IgD-negative memory B cell (primary cell): ENCODE measurements around the gene IL6ST. TPM values are rescaled to one million over a fixed set of nuclear protein-coding genes. Genes with fewer than 3 reads are reported as not detected.
A peak's percentile ranks its signal among the peaks of the same experiment; 100 is the strongest.
"Not testable (repeated sequence)": the region's sequence is repeated elsewhere in the genome, so short reads cannot be mapped to it uniquely, and the experiment has no call there.

Source experiments
- H3K27ac Mint-ChIP-seq, 3 donors: one replicate each; pipeline ENCODE4 v1.8.0; 2020 to 2022; ENCODE audit warnings: mild to moderate bottlenecking in 3 of 3, mixed read lengths in 3 of 3, moderate library complexity in 1 of 3
- H3K27me3 Mint-ChIP-seq: one replicate; pipeline ENCODE4 v1.8.0; 2021; ENCODE audit warnings: mixed read lengths
- H3K36me3 Mint-ChIP-seq: one replicate; pipeline ENCODE4 v1.8.0; 2020; ENCODE audit warnings: mild to moderate bottlenecking, mixed read lengths
- H3K4me1 Mint-ChIP-seq, 3 donors: one replicate each; pipeline ENCODE4 v1.8.0; 2020 to 2022; ENCODE audit warnings: mixed read lengths in 3 of 3, mild to moderate bottlenecking in 1 of 3
- H3K4me3 Mint-ChIP-seq, 4 donors: one replicate each; pipeline ENCODE4 v1.8.0; 2020 to 2022; ENCODE audit warnings: mild to moderate bottlenecking in 4 of 4, mixed read lengths in 4 of 4, moderate library complexity in 3 of 4
- H3K9me3 Mint-ChIP-seq, 3 donors: one replicate each; pipeline ENCODE4 v1.8.0; 2020 to 2021; ENCODE audit warnings: mixed read lengths in 3 of 3, mild to moderate bottlenecking in 1 of 3
- polyA plus RNA-seq: library from polyadenylated mRNA; unstranded; fragments of 300-500 nt; fragmentation: Illumina TruSeq; gene quantifications from one replicate; pipeline ENCODE4 v1.2.3, GENCODE V29; 2021

Gene IL6ST
- polyA plus RNA-seq, 1 donor from 2014 or later, result 4.9 TPM

DNA sequence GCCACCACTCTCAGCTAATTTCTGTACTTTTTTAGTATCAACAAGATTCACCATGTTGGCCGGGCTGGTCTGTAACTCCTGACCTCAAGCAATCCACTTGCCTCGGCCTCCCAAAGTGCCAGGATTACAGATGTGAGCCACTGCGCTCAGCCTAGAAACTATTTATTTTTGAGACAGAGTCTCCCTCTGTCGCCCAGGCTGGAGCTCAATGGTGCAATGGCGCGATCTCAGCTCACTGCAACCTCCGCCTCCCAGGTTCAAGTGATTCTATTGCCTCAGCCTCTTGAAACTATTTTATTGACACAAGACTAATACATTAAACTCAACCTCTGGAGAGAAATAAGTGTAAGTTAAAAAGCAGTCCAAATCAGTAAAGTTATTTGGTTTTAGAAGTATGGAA lies 34.0 kb downstream of the IL6ST start:
- Mint-ChIP-seq H3K9me3 (no peaks in the 10 kb centered on the region), H3K4me1 (no peaks in the 10 kb centered on the region), H3K27ac (no peak overlapping the region), H3K4me3 (no peak overlapping the region), H3K27me3 (no peaks in the 10 kb centered on the region), H3K36me3 (peaks cover 2% of the 10 kb centered on the region)

DNA sequence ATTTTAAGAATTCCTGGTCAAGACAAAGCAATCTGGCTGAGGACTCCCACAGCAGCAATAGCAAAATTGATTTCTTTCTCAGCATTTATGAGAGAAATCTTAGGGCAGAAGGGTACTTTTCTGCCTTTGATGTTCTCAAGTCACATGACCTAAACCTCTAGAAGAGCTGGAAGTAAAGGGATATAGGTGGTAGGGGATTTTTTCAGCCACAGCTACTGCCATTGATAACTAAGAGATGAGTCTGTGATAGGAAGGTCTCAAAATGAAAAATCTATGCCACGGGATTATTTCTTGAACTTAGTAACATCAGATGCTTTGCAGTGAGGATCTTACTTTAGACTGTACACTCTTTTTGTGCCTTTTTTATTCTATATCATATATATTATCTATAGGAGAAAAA lies 35.6 kb downstream of the IL6ST start:
- Mint-ChIP-seq H3K9me3 (no peaks in the 10 kb centered on the region), H3K4me3 (no peak overlapping the region), H3K4me1 (no peaks in the 10 kb centered on the region), H3K27me3 (no peaks in the 10 kb centered on the region), H3K27ac (no peak overlapping the region), H3K36me3 (peaks cover 8% of the 10 kb centered on the region)

DNA sequence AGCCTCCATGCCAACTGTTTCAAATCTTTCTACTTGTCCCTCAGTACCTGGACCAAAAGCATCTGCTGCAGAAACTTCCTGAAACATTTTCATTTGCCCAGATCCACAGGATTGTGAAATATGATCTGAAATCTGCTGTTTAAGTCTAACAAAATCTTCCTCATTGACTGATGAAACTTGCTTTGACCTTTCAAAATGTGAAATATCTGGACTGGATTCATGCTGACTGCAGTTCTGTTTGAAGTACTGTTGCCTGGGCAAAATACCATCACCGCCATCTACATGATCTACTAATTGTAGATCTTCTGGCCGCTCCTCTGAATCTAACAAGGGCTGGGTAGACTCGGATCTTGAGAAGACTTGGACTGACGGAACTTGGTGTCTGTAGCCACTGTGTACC lies 53.6 kb downstream of the IL6ST start:
- H3K4me1 Mint-ChIP-seq, H3K9me3 Mint-ChIP-seq, H3K36me3 Mint-ChIP-seq, H3K27me3 Mint-ChIP-seq, H3K27ac Mint-ChIP-seq, H3K4me3 Mint-ChIP-seq: not testable (repeated sequence)

DNA sequence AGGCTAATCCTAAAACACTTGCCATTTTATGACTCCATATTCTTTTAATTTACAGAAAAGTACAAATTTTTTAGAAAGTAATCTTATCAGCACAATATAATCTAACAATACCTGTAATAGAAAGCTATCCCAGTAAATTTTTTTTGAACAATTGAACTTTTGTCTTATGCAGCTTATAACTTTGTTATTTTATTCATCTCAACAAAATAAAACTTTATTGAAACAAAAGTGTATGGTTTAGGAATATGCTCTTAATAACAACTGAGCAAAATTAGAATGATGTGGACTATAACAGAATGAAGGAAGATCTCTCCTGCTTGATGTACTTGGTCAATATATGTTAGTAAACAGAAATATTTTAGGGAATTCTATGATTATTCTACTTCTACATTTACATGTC lies 57.2 kb downstream of the IL6ST start:
- not testable (repeated sequence) for H3K27ac Mint-ChIP-seq

DNA sequence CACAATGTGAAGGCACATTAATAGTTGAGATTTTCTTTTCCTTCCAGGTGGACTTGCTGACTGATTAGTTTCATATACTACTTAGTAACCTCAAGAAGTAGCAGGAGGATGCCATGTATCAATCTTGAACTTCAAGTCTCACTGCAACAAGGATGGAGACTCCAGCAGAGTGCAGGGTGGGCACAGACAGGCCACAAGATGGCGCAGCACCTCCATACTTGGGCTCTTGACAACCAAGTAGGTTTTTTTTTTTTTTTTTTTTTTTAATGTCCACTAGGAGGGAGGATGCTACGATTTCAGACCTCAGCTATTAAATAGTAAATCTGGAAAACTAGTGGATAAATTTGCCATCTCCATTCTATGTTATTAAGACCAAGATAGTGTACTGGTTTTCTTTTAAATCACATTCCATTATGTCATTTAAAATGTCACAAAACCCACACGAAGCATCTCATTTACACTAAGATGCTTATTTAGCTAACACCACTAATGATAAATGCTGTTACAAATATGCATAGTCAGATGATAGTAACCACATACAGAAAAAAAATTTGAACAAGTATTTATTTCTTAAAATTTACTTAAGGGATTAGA lies 58.6 kb downstream of the IL6ST start:
- H3K4me3 Mint-ChIP-seq, result no peak overlapping the region
- H3K36me3 Mint-ChIP-seq, result peaks cover 1% of the 10 kb centered on the region
- no peak overlapping the region for H3K27ac Mint-ChIP-seq
- no peaks in the 10 kb centered on the region for H3K27me3 Mint-ChIP-seq
- H3K9me3 Mint-ChIP-seq, result no peaks in the 10 kb centered on the region
- H3K4me1 Mint-ChIP-seq, result no peaks in the 10 kb centered on the region

More for the DNA sequence above, 57.2 kb downstream of the IL6ST start:
- not testable (repeated sequence) for H3K9me3 Mint-ChIP-seq, H3K4me3 Mint-ChIP-seq, H3K36me3 Mint-ChIP-seq, H3K4me1 Mint-ChIP-seq, H3K27me3 Mint-ChIP-seq

DNA sequence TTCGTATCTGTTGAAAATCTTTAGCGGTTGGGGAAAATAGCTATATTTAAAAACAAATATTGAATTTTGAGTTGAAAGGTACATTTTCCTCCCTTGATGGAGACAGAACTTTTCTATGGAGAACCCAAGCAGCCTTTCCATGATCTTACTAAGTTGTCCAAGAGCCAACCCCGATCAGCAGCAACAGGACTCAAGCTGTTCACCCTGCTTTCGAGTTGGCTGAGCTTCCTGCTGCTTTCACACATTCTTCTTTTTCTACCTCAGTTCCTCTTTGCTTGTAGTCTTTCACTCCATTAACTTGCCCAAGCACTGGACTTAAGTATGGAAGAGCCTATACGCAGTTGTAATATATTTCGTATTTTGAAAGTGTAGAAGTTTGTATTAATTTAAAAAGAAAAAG lies 59.4 kb downstream of the IL6ST start:
- Mint-ChIP-seq H3K4me3 (no peak overlapping the region), H3K36me3 (peaks cover 1% of the 10 kb centered on the region), H3K9me3 (no peaks in the 10 kb centered on the region), H3K4me1 (no peaks in the 10 kb centered on the region), H3K27me3 (peaks cover 3% of the 10 kb centered on the region), H3K27ac (no peak overlapping the region)

DNA sequence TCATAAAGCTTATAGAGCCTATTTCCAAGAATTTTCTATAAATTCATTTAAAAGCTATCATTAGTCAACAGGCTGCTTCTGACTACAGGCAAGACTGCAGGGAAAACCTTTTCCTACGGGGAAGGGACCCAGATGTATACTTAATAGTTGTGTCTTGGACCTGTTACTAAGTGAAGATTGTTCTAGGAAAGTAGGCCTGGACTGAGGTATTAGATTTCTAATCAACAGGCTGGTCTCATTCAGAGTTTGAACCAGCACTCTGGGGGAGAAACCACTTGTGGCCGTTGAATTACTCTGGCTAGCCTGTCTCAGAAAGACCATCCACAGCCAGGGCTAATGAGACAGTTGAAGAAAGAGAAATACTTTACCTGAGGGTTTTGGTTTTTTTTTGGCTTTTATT lies 60.0 kb downstream of the IL6ST start:
- Mint-ChIP-seq H3K27ac (no peak overlapping the region), H3K4me3 (no peak overlapping the region), H3K36me3 (peaks cover 1% of the 10 kb centered on the region), H3K27me3 (peaks cover 3% of the 10 kb centered on the region), H3K9me3 (no peaks in the 10 kb centered on the region), H3K4me1 (no peaks in the 10 kb centered on the region)

DNA sequence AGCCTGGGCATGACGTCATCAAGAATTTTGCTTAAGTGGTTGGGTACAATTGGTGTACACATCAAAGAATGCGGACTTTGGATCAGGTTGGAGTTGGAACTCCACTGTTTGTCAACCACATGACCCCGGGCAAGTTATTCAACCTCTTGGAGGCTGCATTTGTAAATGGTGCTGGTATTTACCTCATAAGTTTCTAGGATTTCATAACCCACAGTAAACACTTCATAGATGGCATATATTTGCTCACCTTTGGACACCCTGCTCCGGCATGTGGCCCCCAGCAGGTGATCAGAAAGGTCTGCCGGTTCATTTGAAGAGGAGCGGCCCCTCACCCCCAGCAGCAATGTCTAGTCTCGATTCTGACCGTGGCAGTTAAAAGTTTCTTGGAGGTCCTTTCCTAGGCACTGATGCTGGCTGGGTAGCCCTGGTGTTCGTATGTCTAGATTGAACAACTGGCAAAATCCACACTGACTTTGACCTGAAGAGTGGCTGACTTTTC lies 60.6 kb downstream of the IL6ST start:
- Mint-ChIP-seq H3K9me3 (no peaks in the 10 kb centered on the region), H3K27ac (no peak overlapping the region), H3K4me1 (no peaks in the 10 kb centered on the region), H3K36me3 (peaks cover 1% of the 10 kb centered on the region), H3K27me3 (peaks cover 3% of the 10 kb centered on the region), H3K4me3 (no peak overlapping the region)

DNA sequence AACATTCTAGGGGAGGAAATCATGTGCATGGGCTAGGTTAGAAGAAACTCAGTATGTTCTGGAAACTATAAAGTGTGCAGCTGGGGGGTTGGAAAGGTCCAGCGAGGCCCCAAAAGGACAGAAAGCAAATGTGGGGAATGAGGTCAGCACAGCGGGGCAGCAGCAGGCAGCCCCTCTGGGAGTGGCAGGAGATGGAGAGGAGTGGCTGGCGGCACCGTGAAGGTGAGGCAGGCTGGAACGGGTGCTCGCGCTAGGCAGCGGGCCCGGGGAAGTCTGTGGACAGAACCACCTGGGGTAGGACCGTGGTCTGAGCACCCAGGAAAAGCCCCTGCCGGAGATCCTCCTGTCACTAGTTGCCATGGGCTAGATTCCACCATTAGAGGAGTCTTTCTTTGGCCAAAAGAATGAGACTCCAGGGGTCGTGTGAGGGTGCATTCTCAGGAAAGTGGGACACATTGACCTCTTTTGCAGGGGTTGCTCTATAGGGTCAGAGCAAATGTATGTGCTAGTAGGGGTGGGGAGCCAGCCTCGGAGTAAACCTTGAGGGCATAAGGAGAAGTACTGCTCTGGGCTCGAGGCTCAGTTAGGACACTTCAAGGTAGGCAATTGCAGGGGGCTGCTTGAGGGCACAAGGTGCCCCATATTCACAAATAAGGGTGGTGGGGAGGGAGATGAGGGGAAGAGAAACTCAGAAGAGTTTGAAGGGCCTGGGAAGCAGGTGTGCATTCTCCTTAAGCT lies 61.2 kb downstream of the IL6ST start:
- Mint-ChIP-seq H3K4me1 (no peaks in the 10 kb centered on the region), H3K36me3 (peaks cover 1% of the 10 kb centered on the region), H3K27ac (peak overlapping the region in 1 of 3 donors; percentile 68), H3K4me3 (no peak overlapping the region), H3K27me3 (peaks cover 3% of the 10 kb centered on the region), H3K9me3 (no peaks in the 10 kb centered on the region)

DNA sequence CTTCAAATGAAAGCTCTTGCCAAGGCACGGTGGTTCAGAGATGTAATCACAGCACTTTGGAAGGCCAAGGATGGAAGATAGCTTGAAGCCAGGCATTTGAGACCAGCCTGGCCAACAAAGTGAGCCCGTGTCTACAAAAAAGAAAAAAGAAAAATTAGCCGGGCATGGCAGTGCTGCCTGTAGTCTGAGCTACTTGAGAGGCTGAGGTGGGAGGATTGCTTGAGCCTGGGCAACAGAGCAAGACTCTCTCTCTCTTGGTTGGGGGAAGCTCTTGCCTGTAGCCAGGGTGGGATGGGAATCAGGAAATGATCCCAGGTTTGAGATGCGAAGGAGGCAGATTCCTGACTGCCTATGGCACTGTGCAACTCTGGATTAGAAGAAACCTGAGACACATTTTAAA lies 62.1 kb downstream of the IL6ST start:
- no peak overlapping the region for H3K27ac Mint-ChIP-seq
- H3K4me3 Mint-ChIP-seq, result no peak overlapping the region
- H3K27me3 Mint-ChIP-seq, result peaks cover 3% of the 10 kb centered on the region
- no peaks in the 10 kb centered on the region for H3K36me3 Mint-ChIP-seq
- no peaks in the 10 kb centered on the region for H3K9me3 Mint-ChIP-seq
- H3K4me1 Mint-ChIP-seq, result no peaks in the 10 kb centered on the region

DNA sequence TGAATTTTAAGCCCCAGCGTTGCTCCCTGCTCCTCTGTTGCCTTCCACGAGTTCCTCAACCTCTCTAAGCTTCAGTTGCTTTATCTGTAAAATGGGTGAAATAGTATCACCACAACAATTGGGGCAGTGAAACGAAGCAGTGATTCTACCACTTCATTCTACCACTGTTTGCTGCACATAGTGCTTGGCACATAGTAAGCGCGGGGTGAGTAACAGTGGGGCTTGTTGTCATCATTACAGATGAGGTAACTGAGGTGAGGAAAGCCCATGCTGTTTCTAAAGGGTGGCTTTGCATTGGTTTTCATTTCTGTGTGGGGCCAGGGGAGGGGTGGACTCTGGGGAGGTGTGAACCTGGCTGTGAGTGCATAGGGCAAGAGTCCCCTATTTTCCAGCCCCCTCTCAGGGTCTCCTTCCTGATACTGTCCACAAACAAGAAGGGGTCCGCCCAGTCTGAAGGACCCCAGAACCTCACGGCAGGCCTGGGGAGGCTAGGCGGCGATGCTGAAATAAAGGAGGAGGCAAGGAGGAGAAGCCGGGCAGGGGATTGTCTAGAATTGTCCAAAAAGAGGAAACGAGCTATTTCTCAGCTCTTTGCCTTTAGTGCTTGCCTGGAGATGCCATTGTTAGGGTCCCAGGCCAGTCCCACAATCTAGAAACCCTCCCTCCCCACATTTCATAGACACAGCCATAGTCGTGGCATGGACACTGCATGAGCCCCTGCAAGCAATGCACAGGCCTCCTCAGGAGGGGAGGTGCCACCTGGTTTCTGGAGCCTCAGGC lies 65.6 kb downstream of the IL6ST start:
- no peak overlapping the region for H3K27ac Mint-ChIP-seq
- no peaks in the 10 kb centered on the region for H3K36me3 Mint-ChIP-seq
- H3K27me3 Mint-ChIP-seq, result peaks cover 6% of the 10 kb centered on the region
- H3K4me3 Mint-ChIP-seq, result no peak overlapping the region
- no peaks in the 10 kb centered on the region for H3K4me1 Mint-ChIP-seq
- H3K9me3 Mint-ChIP-seq, result no peaks in the 10 kb centered on the region

DNA sequence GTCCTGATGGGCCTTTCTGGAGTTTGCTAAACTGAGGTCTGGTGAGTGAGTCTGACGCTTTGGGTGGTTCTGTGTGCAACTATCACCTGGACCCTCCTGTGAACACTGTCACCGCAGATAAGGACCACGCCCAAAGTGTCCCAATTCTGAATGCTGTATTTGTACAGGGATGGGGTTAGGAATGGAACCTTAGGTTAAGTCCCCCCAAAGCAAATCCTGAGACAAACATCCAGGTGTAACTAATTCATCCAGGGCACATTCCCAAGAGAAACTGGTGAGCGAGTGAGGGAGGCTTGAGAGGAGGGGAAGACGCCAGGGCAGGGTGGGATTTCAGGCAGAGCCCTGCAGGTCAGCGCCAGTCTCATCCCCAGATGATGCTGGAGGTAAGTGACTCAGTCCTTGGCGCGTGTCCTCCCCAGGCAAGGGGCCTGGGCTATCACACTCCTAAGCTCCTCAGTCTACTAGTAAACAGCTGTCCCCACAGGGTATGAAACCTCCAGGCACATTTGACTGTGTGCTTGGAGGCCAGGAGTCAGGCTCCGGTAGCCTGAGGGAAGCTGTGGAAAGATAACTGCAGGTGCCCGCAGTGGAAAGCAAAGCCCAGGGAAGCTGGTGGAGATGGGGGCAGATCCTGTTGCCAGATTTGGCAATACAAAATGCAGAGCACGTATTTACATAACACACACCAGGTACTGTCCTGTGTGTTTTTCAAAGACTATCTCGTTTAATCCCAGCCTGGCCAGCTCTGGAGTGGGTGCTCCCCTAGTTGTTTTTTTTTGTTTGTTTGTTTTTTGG lies 66.7 kb downstream of the IL6ST start:
- H3K4me1 Mint-ChIP-seq, result peaks cover 3 to 5% (median 4%) of the 10 kb centered on the region in 3 donors

DNA sequence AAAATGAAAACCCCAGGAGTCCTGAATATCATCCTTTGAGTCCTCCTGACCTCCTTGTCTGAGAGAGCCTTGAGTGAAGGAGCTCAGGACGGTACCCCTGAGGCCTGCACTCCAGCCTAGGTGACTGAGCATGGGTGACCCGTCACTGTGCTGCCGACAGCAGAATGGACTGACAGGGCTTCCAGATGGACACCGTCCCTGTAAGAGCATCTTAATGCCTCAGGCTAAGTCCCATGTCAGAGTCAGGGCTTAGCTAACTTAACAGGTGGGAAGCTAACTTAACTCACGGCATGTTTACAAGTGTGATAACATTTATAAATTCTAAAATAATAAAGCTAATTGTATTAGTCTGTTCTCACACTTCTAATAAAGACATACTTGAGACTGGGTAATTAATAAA lies 68.3 kb downstream of the IL6ST start:
- H3K4me1 Mint-ChIP-seq, result peaks cover 4 to 6% (median 5%) of the 10 kb centered on the region in 3 donors
- no peak overlapping the region for H3K4me3 Mint-ChIP-seq
- H3K36me3 Mint-ChIP-seq, result no peaks in the 10 kb centered on the region
- no peaks in the 10 kb centered on the region for H3K9me3 Mint-ChIP-seq
- H3K27ac Mint-ChIP-seq, result no peak overlapping the region
- peaks cover 15% of the 10 kb centered on the region for H3K27me3 Mint-ChIP-seq

More for the DNA sequence above, 66.7 kb downstream of the IL6ST start:
- H3K4me3 Mint-ChIP-seq, result no peak overlapping the region
- H3K27ac Mint-ChIP-seq, result no peak overlapping the region
- peaks cover 15% of the 10 kb centered on the region for H3K27me3 Mint-ChIP-seq
- H3K36me3 Mint-ChIP-seq, result no peaks in the 10 kb centered on the region
- no peaks in the 10 kb centered on the region for H3K9me3 Mint-ChIP-seq

DNA sequence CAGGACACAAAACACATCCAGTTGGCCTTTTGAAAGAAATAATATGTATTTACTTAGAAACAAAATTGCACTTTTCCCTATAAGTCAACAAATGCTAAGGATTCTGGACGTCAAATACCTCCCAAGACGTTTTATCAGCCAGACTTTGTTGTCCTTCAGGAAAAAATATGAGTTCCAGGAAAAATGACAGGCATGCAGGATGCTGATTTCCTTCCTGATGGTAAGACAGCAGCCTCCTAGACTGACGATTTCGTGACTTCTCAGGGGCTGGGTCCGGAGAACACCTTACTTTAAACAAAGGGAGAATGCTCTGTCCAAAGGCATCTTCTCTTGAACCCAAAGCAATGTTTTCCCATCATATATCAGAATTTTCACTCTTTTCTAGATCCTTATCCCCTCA lies 69.1 kb downstream of the IL6ST start:
- H3K4me1 Mint-ChIP-seq, result peaks cover 4 to 6% (median 5%) of the 10 kb centered on the region in 3 donors
- H3K27me3 Mint-ChIP-seq, result peaks cover 12% of the 10 kb centered on the region
- H3K27ac Mint-ChIP-seq, result no peak overlapping the region
- H3K36me3 Mint-ChIP-seq, result no peaks in the 10 kb centered on the region
- no peaks in the 10 kb centered on the region for H3K9me3 Mint-ChIP-seq
- no peak overlapping the region for H3K4me3 Mint-ChIP-seq

DNA sequence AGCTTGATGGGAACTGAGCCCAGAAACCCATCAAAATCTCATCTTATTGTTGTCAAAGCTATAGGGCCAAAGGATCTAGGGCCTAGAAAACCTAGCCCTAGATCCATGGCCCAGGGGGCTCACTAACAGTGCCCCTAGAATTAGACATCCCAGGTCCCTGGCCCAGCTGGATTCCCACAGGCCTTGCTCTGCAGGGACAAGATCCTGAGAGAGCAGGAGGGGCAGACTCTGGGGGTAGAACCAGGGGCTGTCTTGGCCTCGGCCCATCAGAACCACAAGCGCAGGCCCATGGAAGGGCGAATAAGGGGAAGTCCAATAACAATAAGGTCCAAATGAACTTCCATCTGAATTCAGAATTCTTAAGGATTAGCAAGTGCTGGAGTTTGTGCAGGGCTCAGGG lies 69.6 kb downstream of the IL6ST start:
- no peak overlapping the region for H3K27ac Mint-ChIP-seq
- H3K9me3 Mint-ChIP-seq, result no peaks in the 10 kb centered on the region
- H3K36me3 Mint-ChIP-seq, result no peaks in the 10 kb centered on the region
- H3K27me3 Mint-ChIP-seq, result peaks cover 13% of the 10 kb centered on the region
- no peak overlapping the region for H3K4me3 Mint-ChIP-seq
- peaks cover 4 to 6% (median 5%) of the 10 kb centered on the region in 3 donors for H3K4me1 Mint-ChIP-seq
